Keratinocyte (primary cell): ENCODE data around the gene ADAM19. TPM values are rescaled to one million over a fixed set of nuclear protein-coding genes. Genes with fewer than 3 reads are reported as not detected.

Experiments used
- DNase-seq: peaks from one replicate; pipeline ENCODE4 v3.0.0-alpha.2; 2011; ENCODE audit warnings: low read depth, missing footprints, low spot score
- FAIRE-seq: peaks from 2 replicates; lab custom pipeline; 2011; peaks lifted over from hg19 to GRCh38; lab: Jason Lieb, UNC
- H2AFZ ChIP-seq: 2 replicates; pipeline ENCODE4 v1.6.0; 2012; ENCODE audit warnings: low read length, control low read depth, inconsistent platforms; ENCODE audit not compliant: control insufficient read depth
- H3K27ac ChIP-seq: 2 replicates; pipeline ENCODE4 v1.5.1; 2011; ENCODE audit warnings: low read length; ENCODE audit not compliant: control insufficient read depth, insufficient read depth
- H3K27me3 ChIP-seq: 3 replicates; pipeline ENCODE4 v1.6.0; 2011; ENCODE audit warnings: low read length; ENCODE audit not compliant: control insufficient read depth, insufficient read depth; ENCODE audit errors: extremely low read depth
- H3K36me3 ChIP-seq, 2 experiments: 2 replicates in 1 of 2; 3 replicates in 1 of 2; pipeline ENCODE4 v1.5.1; 2011; ENCODE audit warnings: low read length in 2 of 2, mild to moderate bottlenecking in 1 of 2; ENCODE audit not compliant: control insufficient read depth in 2 of 2, insufficient read depth in 2 of 2; ENCODE audit errors: extremely low read depth in 1 of 2
- H3K4me1 ChIP-seq: 3 replicates; pipeline ENCODE4 v1.5.1; 2011; ENCODE audit warnings: low read length; ENCODE audit not compliant: control insufficient read depth, insufficient read depth; ENCODE audit errors: extremely low read depth
- H3K4me2 ChIP-seq: 3 replicates; pipeline ENCODE4 v1.6.0; 2011; ENCODE audit warnings: low read depth, low read length; ENCODE audit not compliant: control insufficient read depth, insufficient read depth; ENCODE audit errors: extremely low read depth
- H3K4me3 ChIP-seq, 3 experiments: fragments of 200-600 bp in 1 of 3; sonication (generic) in 1 of 3; 2 replicates in 2 of 3; 3 replicates in 1 of 3; pipeline ENCODE4 v1.5.1; 2011 to 2016; ENCODE audit warnings: low read length in 3 of 3, mild to moderate bottlenecking in 3 of 3, control low read depth in 2 of 3, inconsistent platforms in 1 of 3, low read depth in 1 of 3, mixed read lengths in 1 of 3, mixed run types in 1 of 3, moderate library complexity in 1 of 3; ENCODE audit not compliant: control insufficient read depth in 2 of 3, insufficient read depth in 2 of 3; ENCODE audit errors: extremely low read depth in 1 of 3
- H3K79me2 ChIP-seq: 2 replicates; pipeline ENCODE4 v1.6.0; 2012; ENCODE audit warnings: low read length; ENCODE audit not compliant: control insufficient read depth, insufficient read depth
- H3K9ac ChIP-seq: 3 replicates; pipeline ENCODE4 v1.6.0; 2011; ENCODE audit warnings: low read length; ENCODE audit not compliant: control insufficient read depth, insufficient read depth; ENCODE audit errors: extremely low read depth
- H3K9me1 ChIP-seq: 3 replicates; pipeline ENCODE4 v1.6.0; 2011; ENCODE audit warnings: low read length; ENCODE audit not compliant: control insufficient read depth, insufficient read depth; ENCODE audit errors: extremely low read depth
- H3K9me3 ChIP-seq: 2 replicates; pipeline ENCODE4 v1.5.1; 2012; ENCODE audit warnings: low read depth, low read length; ENCODE audit not compliant: control insufficient read depth
- H4K20me1 ChIP-seq: 3 replicates; pipeline ENCODE4 v1.6.0; 2011; ENCODE audit warnings: low read length; ENCODE audit not compliant: control insufficient read depth, insufficient read depth; ENCODE audit errors: extremely low read depth
- EZH2 ChIP-seq: IDR thresholded peaks from one replicate; pipeline ENCODE4 v1.6.1; 2012; ENCODE audit warnings: inconsistent platforms, mild to moderate bottlenecking, low read length, moderate library complexity
- dilution Hi-C: fragments of 300-500 bp; cut with MboI; formaldehyde crosslinking; loops from one replicate; pipeline ENCODE4 v1.7.0; 2020; ENCODE audit warnings: low sequenced_read_pairs; ENCODE audit not compliant: extremely low pct_ligation_motif_present
- polyA plus RNA-seq, 5 experiments: library from polyadenylated mRNA; depleted of rRNA in 3 of 5; stranded (reverse) in 3 of 5; stranded (forward) in 1 of 5; unstranded in 1 of 5; fragments of >200 nt; gene quantifications; 1 replicate in 1 of 5; 2 replicates in 3 of 5; 3 replicates in 1 of 5; pipeline versions ENCODE4 v1.2.1 to v1.2.3, GENCODE V29; 2011 to 2012; ENCODE audit warnings: missing spikeins in 2 of 5, low read depth in 1 of 5, low replicate concordance in 1 of 5
- TF ChIP-seq, protein P1 (sequence below), 3 experiments: IDR thresholded peaks in 1 of 3; conservative IDR thresholded peaks in 1 of 3; optimal IDR thresholded peaks in 1 of 3; 2 replicates in 2 of 3; 3 replicates in 1 of 3; pipeline versions ENCODE3 to v1.5.1; 2011; ENCODE audit warnings: low read length in 3 of 3, mild to moderate bottlenecking in 3 of 3, moderate library complexity in 2 of 3, control low read depth in 1 of 3, inconsistent platforms in 1 of 3; ENCODE audit not compliant: insufficient read depth in 2 of 3; ENCODE audit errors: extremely low read depth in 1 of 3

Gene ADAM19
- polyA plus RNA-seq, 1 donor (not counting 4 experiments of a cell fraction or from before 2014, with no cell fraction given) = 22.7 TPM

DNA sequence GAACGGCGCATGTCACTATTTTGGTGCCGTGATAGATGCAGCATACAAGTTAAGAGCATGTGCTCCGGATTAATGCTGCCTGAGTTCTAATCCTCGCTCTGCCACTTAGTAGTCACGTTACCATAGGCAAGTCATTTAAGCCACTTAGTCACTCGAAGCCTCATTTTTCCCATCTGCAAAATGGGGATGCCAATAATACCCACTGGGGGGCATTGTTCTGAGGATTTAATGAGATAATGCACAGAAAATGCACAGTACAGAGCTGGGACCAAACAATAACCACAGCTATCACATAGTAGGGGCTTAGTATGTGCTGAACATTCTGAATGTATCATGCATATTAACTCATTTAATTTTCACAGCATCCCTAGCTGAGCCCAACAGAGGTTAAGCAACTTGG, 106.5 kb downstream of the ADAM19 start:
- Histone ChIP-seq H3K9me1 (no peaks in the 10 kb centered on the region), H3K36me3 (peaks cover 13 to 59% of the 10 kb centered on the region in 2 experiments), H3K9ac (no peak overlapping the region), H3K79me2 (no peaks in the 10 kb centered on the region), H3K27ac (no peak overlapping the region), H3K27me3 (no peaks in the 10 kb centered on the region), H3K9me3 (no peaks in the 10 kb centered on the region), H4K20me1 (no peaks in the 10 kb centered on the region), H3K4me2 (no peak overlapping the region), H3K4me1 (peaks cover 11% of the 10 kb centered on the region), H2AFZ (no peak overlapping the region), H3K4me3 (no peak overlapping the region)
- TF ChIP-seq EZH2 = no peak
- TF ChIP-seq, protein P1, sequence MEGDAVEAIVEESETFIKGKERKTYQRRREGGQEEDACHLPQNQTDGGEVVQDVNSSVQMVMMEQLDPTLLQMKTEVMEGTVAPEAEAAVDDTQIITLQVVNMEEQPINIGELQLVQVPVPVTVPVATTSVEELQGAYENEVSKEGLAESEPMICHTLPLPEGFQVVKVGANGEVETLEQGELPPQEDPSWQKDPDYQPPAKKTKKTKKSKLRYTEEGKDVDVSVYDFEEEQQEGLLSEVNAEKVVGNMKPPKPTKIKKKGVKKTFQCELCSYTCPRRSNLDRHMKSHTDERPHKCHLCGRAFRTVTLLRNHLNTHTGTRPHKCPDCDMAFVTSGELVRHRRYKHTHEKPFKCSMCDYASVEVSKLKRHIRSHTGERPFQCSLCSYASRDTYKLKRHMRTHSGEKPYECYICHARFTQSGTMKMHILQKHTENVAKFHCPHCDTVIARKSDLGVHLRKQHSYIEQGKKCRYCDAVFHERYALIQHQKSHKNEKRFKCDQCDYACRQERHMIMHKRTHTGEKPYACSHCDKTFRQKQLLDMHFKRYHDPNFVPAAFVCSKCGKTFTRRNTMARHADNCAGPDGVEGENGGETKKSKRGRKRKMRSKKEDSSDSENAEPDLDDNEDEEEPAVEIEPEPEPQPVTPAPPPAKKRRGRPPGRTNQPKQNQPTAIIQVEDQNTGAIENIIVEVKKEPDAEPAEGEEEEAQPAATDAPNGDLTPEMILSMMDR (optimal IDR thresholded peaks at IDR 0.05 in 1 of 3, IDR thresholded peaks at IDR 0.05 in 1 of 3, conservative IDR thresholded peaks at IDR 0.05 in 1 of 3; ENCODE audit: extremely low read depth in 1 of 3, insufficient read depth in 2 of 3, low read length in 3 of 3) = no peak
- DNase-seq (no peak), FAIRE-seq (no peak)
- dilution Hi-C loops = no loop called here

- no peaks in the 10 kb centered on the region for H4K20me1 ChIP-seq
- H3K36me3 ChIP-seq = peaks cover 13 to 58% of the 10 kb centered on the region in 2 experiments
- DNase-seq (no peak), FAIRE-seq (no peak)
- no peak overlapping the region for H3K27ac ChIP-seq
- H3K9ac ChIP-seq = no peak overlapping the region
- no peak overlapping the region for H3K4me2 ChIP-seq
- H2AFZ ChIP-seq = no peak overlapping the region
- dilution Hi-C loops = no loop called here
- H3K27me3 ChIP-seq = no peaks in the 10 kb centered on the region
- TF ChIP-seq EZH2 = no peak
- TF ChIP-seq, protein P1 (optimal IDR thresholded peaks at IDR 0.05 in 1 of 3, IDR thresholded peaks at IDR 0.05 in 1 of 3, conservative IDR thresholded peaks at IDR 0.05 in 1 of 3; ENCODE audit: extremely low read depth in 1 of 3, insufficient read depth in 2 of 3, low read length in 3 of 3) = no peak
- no peaks in the 10 kb centered on the region for H3K79me2 ChIP-seq
- no peak overlapping the region for H3K4me3 ChIP-seq
- peaks cover 17% of the 10 kb centered on the region for H3K4me1 ChIP-seq
- no peaks in the 10 kb centered on the region for H3K9me3 ChIP-seq
- no peaks in the 10 kb centered on the region for H3K9me1 ChIP-seq
These were observed 107.1 kb downstream of the ADAM19 start for GRCh38 chr5:157468293-157468965.
